ENCODE measurements around the gene GPC2.

GRCh38 chr7:100141555-100141949 is 35.6 kb downstream of the GPC2 start:
- TF ChIP-seq, protein P1, sequence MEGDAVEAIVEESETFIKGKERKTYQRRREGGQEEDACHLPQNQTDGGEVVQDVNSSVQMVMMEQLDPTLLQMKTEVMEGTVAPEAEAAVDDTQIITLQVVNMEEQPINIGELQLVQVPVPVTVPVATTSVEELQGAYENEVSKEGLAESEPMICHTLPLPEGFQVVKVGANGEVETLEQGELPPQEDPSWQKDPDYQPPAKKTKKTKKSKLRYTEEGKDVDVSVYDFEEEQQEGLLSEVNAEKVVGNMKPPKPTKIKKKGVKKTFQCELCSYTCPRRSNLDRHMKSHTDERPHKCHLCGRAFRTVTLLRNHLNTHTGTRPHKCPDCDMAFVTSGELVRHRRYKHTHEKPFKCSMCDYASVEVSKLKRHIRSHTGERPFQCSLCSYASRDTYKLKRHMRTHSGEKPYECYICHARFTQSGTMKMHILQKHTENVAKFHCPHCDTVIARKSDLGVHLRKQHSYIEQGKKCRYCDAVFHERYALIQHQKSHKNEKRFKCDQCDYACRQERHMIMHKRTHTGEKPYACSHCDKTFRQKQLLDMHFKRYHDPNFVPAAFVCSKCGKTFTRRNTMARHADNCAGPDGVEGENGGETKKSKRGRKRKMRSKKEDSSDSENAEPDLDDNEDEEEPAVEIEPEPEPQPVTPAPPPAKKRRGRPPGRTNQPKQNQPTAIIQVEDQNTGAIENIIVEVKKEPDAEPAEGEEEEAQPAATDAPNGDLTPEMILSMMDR (conservative IDR thresholded peaks at IDR 0.05 in 1 of 2, IDR thresholded peaks at IDR 0.05 in 1 of 2; ENCODE audit: extremely low read depth in 1 of 2, insufficient read depth in 1 of 2, low read depth in 1 of 2, low read length in 2 of 2) = no peak
- TF ChIP-seq EZH2 (IDR thresholded peaks at IDR 0.05; ENCODE audit: borderline replicate concordance, low read length) = no peak

Data from mammary epithelial cell (primary cell).